CD8-positive, alpha-beta memory T cell (primary cell): ENCODE data around the gene MYMK. TPM values are rescaled to one million over a fixed set of nuclear protein-coding genes. Genes with fewer than 3 reads are reported as not detected.

Experiments used
- CTCF ChIA-PET: fragments of 350-600 bp; sonication (Branson Sonifier 250); formaldehyde crosslinking; loops from one replicate; lab custom pipeline; 2021; ENCODE audit warnings: antibody characterized with exemption; lab: Charles Lee
- POLR2A ChIA-PET: fragments of 350-600 bp; sonication (Branson Sonifier 250); formaldehyde crosslinking; loops from one replicate; lab custom pipeline; 2021; ENCODE audit warnings: antibody characterized with exemption; lab: Charles Lee
- DNase-seq, 5 donors: peaks; one replicate each; pipeline versions ENCODE4 v3.0.0 to v3.0.0-alpha.2; 2020 to 2022; ENCODE audit warnings: mixed read lengths in 1 of 5
- H3K27ac ChIP-seq: one replicate; pipeline ENCODE4 v1.7.0; 2013; ENCODE audit warnings: low read depth, mild to moderate bottlenecking, low read length, moderate library complexity
- H3K27me3 ChIP-seq: 2 replicates; pipeline ENCODE4 v1.7.0; 2013; ENCODE audit warnings: low read length, mild to moderate bottlenecking; ENCODE audit not compliant: insufficient read depth, poor library complexity, severe bottlenecking
- H3K36me3 ChIP-seq: 2 replicates; pipeline ENCODE4 v1.7.0; 2013; ENCODE audit warnings: mild to moderate bottlenecking, low read length, moderate library complexity; ENCODE audit not compliant: insufficient read depth
- H3K4me1 ChIP-seq: 2 replicates; pipeline ENCODE4 v1.7.0; 2013; ENCODE audit warnings: mild to moderate bottlenecking, low read length, moderate library complexity; ENCODE audit not compliant: insufficient read depth
- H3K4me3 ChIP-seq: 2 replicates; pipeline ENCODE4 v1.7.0; 2013; ENCODE audit warnings: mild to moderate bottlenecking, low read length
- H3K9me3 ChIP-seq: 2 replicates; pipeline ENCODE4 v1.7.0; 2013; ENCODE audit warnings: mild to moderate bottlenecking, low read length
- H3K27ac Mint-ChIP-seq, 8 donors: one replicate each; pipeline ENCODE4 v1.8.0; 2020 to 2021; ENCODE audit warnings: mixed read lengths in 8 of 8, mild to moderate bottlenecking in 6 of 8, inconsistent platforms in 3 of 8, moderate library complexity in 3 of 8
- H3K27me3 Mint-ChIP-seq, 2 donors: one replicate each; pipeline ENCODE4 v1.8.0; 2020 to 2021; ENCODE audit warnings: mixed read lengths in 2 of 2, mild to moderate bottlenecking in 1 of 2, moderate library complexity in 1 of 2
- H3K36me3 Mint-ChIP-seq, 3 donors: one replicate each; pipeline ENCODE4 v1.8.0; 2020 to 2021; ENCODE audit warnings: mixed read lengths in 3 of 3, inconsistent platforms in 1 of 3, mild to moderate bottlenecking in 1 of 3
- H3K4me1 Mint-ChIP-seq, 3 donors: one replicate each; pipeline ENCODE4 v1.8.0; 2020 to 2021; ENCODE audit warnings: mixed read lengths in 3 of 3, inconsistent platforms in 1 of 3, mild to moderate bottlenecking in 1 of 3
- H3K4me3 Mint-ChIP-seq, 7 donors: one replicate each; pipeline ENCODE4 v1.8.0; 2020 to 2021; ENCODE audit warnings: mixed read lengths in 7 of 7, mild to moderate bottlenecking in 6 of 7, moderate library complexity in 4 of 7, inconsistent platforms in 2 of 7
- H3K9me3 Mint-ChIP-seq, 5 donors: one replicate each; pipeline ENCODE4 v1.8.0; 2020 to 2022; ENCODE audit warnings: mixed read lengths in 5 of 5, mild to moderate bottlenecking in 3 of 5, moderate library complexity in 2 of 5, inconsistent platforms in 1 of 5
- polyA plus RNA-seq: library from polyadenylated mRNA; unstranded; fragments of 300-500 nt; fragmentation: Illumina TruSeq; gene quantifications from one replicate; pipeline ENCODE4 v1.2.3, GENCODE V29; 2021
- total RNA-seq, 2 experiments: library from RNA; stranded (reverse); gene quantifications; one replicate each; pipeline ENCODE4 v1.2.3, GENCODE V29; 2021

MYMK gene
- total and polyA plus RNA-seq, 3 experiments from 2014 or later: not detected

DNA sequence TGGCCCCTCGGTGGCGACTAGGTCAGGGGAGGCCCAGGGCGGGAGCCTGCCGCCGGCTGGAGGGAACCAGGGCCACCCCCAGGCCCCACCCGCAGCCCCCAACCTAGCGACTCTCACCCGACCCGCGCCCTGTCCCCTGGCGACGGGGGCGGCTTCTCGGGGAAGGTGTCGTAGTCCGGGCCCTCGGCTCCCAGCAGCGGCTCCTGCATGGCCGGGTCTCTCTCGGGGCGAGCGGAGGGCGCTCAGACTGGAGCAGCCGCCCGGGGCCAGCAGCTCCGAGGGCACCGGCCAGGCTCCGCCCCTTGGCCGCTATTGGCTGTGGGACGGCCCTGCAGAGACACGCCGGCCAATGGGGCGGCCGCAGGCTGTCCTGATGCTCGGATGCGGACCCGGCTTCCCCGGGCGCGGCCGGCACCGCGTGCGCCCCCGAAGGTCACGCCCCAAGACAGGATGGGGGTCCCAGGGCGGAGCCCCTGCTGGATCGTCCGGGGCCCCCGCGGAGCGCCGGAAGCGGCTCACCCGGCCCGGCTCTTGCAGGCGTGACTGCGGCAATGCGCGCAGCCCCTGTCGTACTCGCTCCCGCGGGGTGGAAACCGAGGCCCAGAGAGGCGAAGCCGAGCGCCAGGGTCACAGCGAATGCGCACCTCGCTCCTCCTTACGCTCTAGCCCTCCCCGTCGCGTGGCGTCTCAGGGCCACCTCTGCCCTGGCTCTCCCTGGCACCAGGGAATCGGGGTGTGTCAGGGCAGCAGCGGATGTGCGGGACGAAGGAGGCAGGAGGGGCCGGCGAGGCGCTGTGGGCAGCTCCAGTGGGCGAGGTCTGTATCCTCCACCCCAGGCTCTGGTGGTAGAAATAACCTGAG, 45.7 kb downstream of the MYMK start, which contains the start of gene SLC2A6:
TSS of gene SLC2A6 (minus strand) at position 249 of the 861 bp plus-strand sequence. CDS start at position 209, 40 bp downstream.
- POLR2A ChIA-PET: interaction anchor here (0.7 to 1.1 kb wide), 3 partner anchors 19 to 329 kb away, joined by 3 to 4 read pairs (median 3); partner anchors contain the start of gene CACFD1
- H3K4me1 ChIP-seq: peaks cover 6% of the 10 kb centered on the region

DNA sequence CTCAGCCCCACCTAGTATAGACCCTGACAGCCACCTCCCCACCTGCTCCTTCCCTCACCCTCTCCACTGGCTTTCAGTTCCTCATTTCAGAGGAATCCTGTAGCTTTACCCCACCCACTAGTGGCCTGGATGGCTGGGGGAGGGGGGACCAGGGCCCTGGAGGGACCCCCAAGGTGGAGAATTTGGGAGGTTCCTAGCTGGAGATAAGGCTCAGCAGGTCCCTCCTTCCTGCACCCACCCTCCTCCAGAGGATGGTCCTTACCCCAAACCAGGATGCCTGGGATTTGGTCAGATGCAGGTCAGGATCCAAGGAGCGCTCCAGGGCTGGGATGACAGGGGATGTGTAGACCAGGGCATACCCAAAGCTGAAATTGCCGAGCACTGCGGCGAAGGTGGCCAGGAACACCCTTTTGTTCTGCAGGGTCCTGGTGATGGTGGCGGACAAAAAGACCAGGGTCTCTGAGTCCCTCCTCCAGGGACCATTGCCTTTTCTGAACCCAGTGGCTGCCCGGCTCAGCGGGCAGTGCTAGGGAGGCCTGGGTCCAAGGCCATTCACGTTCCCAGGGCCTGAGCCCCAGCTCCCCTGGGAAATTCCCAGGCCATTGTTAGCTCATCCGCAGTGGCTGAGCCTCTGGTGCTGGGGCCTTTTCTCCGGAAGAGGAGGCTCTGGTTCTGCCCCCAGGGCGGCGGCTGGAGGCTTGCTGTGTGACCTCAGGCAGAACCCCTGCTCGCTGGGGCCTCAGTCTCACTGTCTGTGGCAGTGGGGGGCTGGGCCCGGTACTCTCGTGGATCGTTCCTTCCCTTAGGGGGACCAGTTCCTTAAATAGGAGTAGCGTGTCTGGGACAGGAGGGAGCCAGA, 46.5 kb downstream of the MYMK start:
- H3K27ac ChIP-seq: no peak overlapping the region
- H3K4me3 ChIP-seq: peak overlapping the region; percentile 28
- Mint-ChIP-seq H3K27me3 (no peaks in the 10 kb centered on the region), H3K36me3 (peaks cover 0 to 5% (median 0%) of the 10 kb centered on the region in 3 donors), H3K27ac (peak overlapping the region; percentile 45 to 92 (median 66)), H3K9me3 (no peaks in the 10 kb centered on the region), H3K4me1 (peaks cover 9 to 22% (median 9%) of the 10 kb centered on the region in 3 donors), H3K4me3 (peak overlapping the region; percentile 43 to 78 (median 53))
- CTCF ChIA-PET: interaction anchor here (1.0 to 2.2 kb wide), 5 partner anchors 10 to 60 kb away, joined by 3 to 8 read pairs (median 5); partner anchors contain the start of genes CACFD1 and REXO4
- POLR2A ChIA-PET: interaction anchor here (0.7 kb wide), 1 partner anchor 107 kb away, joined by 4 read pairs; no protein-coding TSS in a partner anchor
- peak in 3 of 5 donors; percentile 14 to 60 (median 20) for DNase-seq
- no peaks in the 10 kb centered on the region for H3K27me3 ChIP-seq
- H3K9me3 ChIP-seq: no peaks in the 10 kb centered on the region
- no peaks in the 10 kb centered on the region for H3K36me3 ChIP-seq
- H3K4me1 ChIP-seq: peaks cover 6% of the 10 kb centered on the region

More for the DNA sequence above, 45.7 kb downstream of the MYMK start, which contains the start of gene SLC2A6:
- H3K27me3 ChIP-seq: no peaks in the 10 kb centered on the region
- no peaks in the 10 kb centered on the region for H3K27me3 Mint-ChIP-seq
- peak; percentile 79 to 89 (median 85) for DNase-seq
- H3K36me3 Mint-ChIP-seq: peaks cover 0 to 4% (median 0%) of the 10 kb centered on the region in 3 donors
- H3K36me3 ChIP-seq: no peaks in the 10 kb centered on the region
- no peaks in the 10 kb centered on the region for H3K9me3 ChIP-seq
- peak within 1 kb of the TSS; percentile 73 for H3K4me3 ChIP-seq
- peak within 1 kb of the TSS; percentile 29 to 92 (median 68) for H3K27ac Mint-ChIP-seq
- H3K4me3 Mint-ChIP-seq: peak within 1 kb of the TSS; percentile 60 to 89 (median 75)
- H3K4me1 Mint-ChIP-seq: peaks cover 9 to 21% (median 9%) of the 10 kb centered on the region in 3 donors
- no peaks in the 10 kb centered on the region for H3K9me3 Mint-ChIP-seq
- CTCF ChIA-PET: interaction anchor here (1.0 to 2.2 kb wide), 3 partner anchors 9 to 19 kb away, joined by 3 to 8 read pairs (median 5); partner anchors contain the start of gene CACFD1
- peak within 1 kb of the TSS; percentile 9 for H3K27ac ChIP-seq

DNA sequence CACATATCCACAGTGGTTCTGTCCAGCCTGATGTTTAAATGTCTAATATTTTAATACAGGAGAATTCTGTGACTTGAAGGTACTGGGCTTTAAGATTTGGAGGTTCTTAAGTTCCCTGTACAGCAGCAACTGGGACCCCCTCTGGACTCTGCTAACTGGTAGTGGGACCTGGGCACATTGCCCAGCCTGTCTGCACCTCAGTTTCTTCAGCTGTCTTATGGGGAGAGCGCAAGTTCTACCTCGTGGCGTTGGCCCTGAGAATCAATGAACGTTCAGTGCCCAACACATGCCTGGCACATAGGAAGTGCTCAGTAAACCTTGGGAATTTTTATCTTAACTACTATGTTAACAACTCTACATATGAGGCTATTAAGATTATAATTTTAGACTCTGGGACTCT, 47.3 kb downstream of the MYMK start:
- DNase-seq: no peak
- CTCF ChIA-PET: interaction anchor here (1.0 to 2.0 kb wide), 3 partner anchors 17 to 60 kb away, joined by 3 to 7 read pairs (median 4); partner anchors contain the start of genes CACFD1 and REXO4
- H3K4me1 ChIP-seq: peaks cover 6% of the 10 kb centered on the region
- no peaks in the 10 kb centered on the region for H3K27me3 ChIP-seq
- H3K27me3 Mint-ChIP-seq: no peaks in the 10 kb centered on the region
- no peaks in the 10 kb centered on the region for H3K9me3 ChIP-seq
- peak overlapping the region; percentile 2 to 84 (median 60) for H3K27ac Mint-ChIP-seq
- H3K4me3 Mint-ChIP-seq: peak overlapping the region in 5 of 7 donors; percentile 3 to 53 (median 46)
- peaks cover 9 to 22% (median 9%) of the 10 kb centered on the region in 3 donors for H3K4me1 Mint-ChIP-seq
- no peak overlapping the region for H3K4me3 ChIP-seq
- H3K9me3 Mint-ChIP-seq: no peaks in the 10 kb centered on the region
- no peak overlapping the region for H3K27ac ChIP-seq
- no peaks in the 10 kb centered on the region for H3K36me3 ChIP-seq
- peaks cover 0 to 7% (median 0%) of the 10 kb centered on the region in 3 donors for H3K36me3 Mint-ChIP-seq
- POLR2A ChIA-PET: no interaction called here

GRCh38 chr9:133476941-133477340, 47.8 kb downstream of the MYMK start:
- ChIA-PET CTCF (interaction anchor here (2.0 kb wide), 1 partner anchor 17 kb away, joined by 7 read pairs; the partner anchor contains the start of gene CACFD1), POLR2A (no interaction called here)
- peaks cover 9 to 22% (median 9%) of the 10 kb centered on the region in 3 donors for H3K4me1 Mint-ChIP-seq
- no peaks in the 10 kb centered on the region for H3K9me3 ChIP-seq
- peaks cover 6% of the 10 kb centered on the region for H3K4me1 ChIP-seq
- no peaks in the 10 kb centered on the region for H3K27me3 Mint-ChIP-seq
- no peaks in the 10 kb centered on the region for H3K9me3 Mint-ChIP-seq
- no peaks in the 10 kb centered on the region for H3K27me3 ChIP-seq
- no peak overlapping the region for H3K27ac ChIP-seq
- peak overlapping the region in 1 of 8 donors; percentile 33 for H3K27ac Mint-ChIP-seq
- H3K36me3 Mint-ChIP-seq: peaks cover 0 to 7% (median 0%) of the 10 kb centered on the region in 3 donors
- H3K4me3 ChIP-seq: no peak overlapping the region
- DNase-seq: no peak
- no peak overlapping the region for H3K4me3 Mint-ChIP-seq
- no peaks in the 10 kb centered on the region for H3K36me3 ChIP-seq

GRCh38 chr9:133476036-133476931, 48.5 kb downstream of the MYMK start:
- ChIA-PET POLR2A (no interaction called here), CTCF (interaction anchor here (2.0 kb wide), 1 partner anchor 16 kb away, joined by 7 read pairs; the partner anchor contains the start of gene CACFD1)
- Mint-ChIP-seq H3K36me3 (peaks cover 0 to 10% (median 0%) of the 10 kb centered on the region in 3 donors), H3K27me3 (no peaks in the 10 kb centered on the region), H3K9me3 (no peaks in the 10 kb centered on the region), H3K4me1 (peaks cover 9 to 22% (median 9%) of the 10 kb centered on the region in 3 donors), H3K4me3 (peak overlapping the region in 1 of 7 donors; percentile 28), H3K27ac (peak overlapping the region in 2 of 8 donors; percentile 14 to 17)
- no peaks in the 10 kb centered on the region for H3K27me3 ChIP-seq
- no peaks in the 10 kb centered on the region for H3K36me3 ChIP-seq
- H3K27ac ChIP-seq: no peak overlapping the region
- H3K9me3 ChIP-seq: no peaks in the 10 kb centered on the region
- no peak for DNase-seq
- H3K4me3 ChIP-seq: no peak overlapping the region
- H3K4me1 ChIP-seq: peaks cover 6% of the 10 kb centered on the region

DNA sequence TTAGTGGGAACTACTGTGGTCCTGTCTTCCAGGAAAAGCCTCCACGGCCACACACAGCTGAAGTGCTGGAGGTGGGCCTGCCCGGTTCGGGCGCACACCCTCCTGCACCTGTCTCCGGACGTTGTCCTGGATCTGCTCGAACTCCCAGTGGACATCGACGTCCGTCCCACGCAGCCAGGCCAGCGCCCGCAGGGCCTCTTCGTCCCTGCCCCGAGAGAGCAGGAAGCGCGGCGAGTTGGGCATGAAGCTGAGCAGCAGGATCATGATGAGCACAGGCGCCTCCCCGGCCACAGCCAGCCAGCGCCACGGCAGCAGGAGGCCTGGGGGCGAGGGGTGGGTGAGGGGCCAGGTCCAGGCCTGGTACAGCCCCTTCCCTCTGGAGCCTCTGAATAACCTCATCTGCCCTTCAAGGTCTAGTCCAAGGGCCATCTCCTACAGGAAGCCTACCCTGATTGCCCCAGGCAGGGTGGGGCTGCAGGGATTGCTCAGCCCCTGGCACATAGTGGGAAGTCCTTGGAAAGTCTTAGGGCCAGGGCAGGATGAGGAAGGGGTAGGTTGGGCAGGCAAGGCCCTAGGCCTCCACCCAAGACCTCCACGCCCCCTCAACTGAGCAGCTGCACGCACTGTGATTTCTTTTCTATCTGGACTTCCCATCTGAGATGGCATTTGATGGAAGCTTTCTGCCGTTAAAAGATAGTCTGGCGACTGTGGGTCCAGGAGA, 49.3 kb downstream of the MYMK start:
- Mint-ChIP-seq H3K4me3 (no peak overlapping the region), H3K4me1 (peaks cover 9 to 22% (median 9%) of the 10 kb centered on the region in 3 donors), H3K27ac (peak overlapping the region in 1 of 8 donors; percentile 61), H3K9me3 (no peaks in the 10 kb centered on the region), H3K36me3 (peaks cover 0 to 10% (median 0%) of the 10 kb centered on the region in 3 donors), H3K27me3 (no peaks in the 10 kb centered on the region)
- H3K9me3 ChIP-seq: no peaks in the 10 kb centered on the region
- CTCF ChIA-PET: no interaction called here
- DNase-seq: no peak
- H3K4me3 ChIP-seq: no peak overlapping the region
- H3K27me3 ChIP-seq: no peaks in the 10 kb centered on the region
- no peaks in the 10 kb centered on the region for H3K36me3 ChIP-seq
- POLR2A ChIA-PET: no interaction called here
- H3K4me1 ChIP-seq: peaks cover 6% of the 10 kb centered on the region
- H3K27ac ChIP-seq: no peak overlapping the region
